Adrenal gland (tissue), 5 donors: Measurements from ENCODE around the gene ANKMY1.

Experiments used
- POLR2A ChIP-seq, 2 donors: fragments of 450-650 bp; IDR thresholded peaks; one replicate each; pipeline ENCODE4 v1.6.1; 2017; ENCODE audit warnings: antibody characterized with exemption in 2 of 2, mild to moderate bottlenecking in 2 of 2, moderate library complexity in 1 of 2
- TF ChIP-seq, protein P1 (sequence below), 6 experiments: fragments of 450-650 bp in 4 of 6; fragments of 200-600 bp in 2 of 6; sonication (generic) in 1 of 6; IDR thresholded peaks; 1 replicate in 5 of 6; 2 replicates in 1 of 6; pipeline versions ENCODE4 v1.5.1 to v1.8.0; 2016 to 2021; ENCODE audit warnings: antibody characterized with exemption in 6 of 6, mild to moderate bottlenecking in 2 of 6, moderate library complexity in 1 of 6
- donor health status: DM: no; HTN: no; CAD: no.

DNA sequence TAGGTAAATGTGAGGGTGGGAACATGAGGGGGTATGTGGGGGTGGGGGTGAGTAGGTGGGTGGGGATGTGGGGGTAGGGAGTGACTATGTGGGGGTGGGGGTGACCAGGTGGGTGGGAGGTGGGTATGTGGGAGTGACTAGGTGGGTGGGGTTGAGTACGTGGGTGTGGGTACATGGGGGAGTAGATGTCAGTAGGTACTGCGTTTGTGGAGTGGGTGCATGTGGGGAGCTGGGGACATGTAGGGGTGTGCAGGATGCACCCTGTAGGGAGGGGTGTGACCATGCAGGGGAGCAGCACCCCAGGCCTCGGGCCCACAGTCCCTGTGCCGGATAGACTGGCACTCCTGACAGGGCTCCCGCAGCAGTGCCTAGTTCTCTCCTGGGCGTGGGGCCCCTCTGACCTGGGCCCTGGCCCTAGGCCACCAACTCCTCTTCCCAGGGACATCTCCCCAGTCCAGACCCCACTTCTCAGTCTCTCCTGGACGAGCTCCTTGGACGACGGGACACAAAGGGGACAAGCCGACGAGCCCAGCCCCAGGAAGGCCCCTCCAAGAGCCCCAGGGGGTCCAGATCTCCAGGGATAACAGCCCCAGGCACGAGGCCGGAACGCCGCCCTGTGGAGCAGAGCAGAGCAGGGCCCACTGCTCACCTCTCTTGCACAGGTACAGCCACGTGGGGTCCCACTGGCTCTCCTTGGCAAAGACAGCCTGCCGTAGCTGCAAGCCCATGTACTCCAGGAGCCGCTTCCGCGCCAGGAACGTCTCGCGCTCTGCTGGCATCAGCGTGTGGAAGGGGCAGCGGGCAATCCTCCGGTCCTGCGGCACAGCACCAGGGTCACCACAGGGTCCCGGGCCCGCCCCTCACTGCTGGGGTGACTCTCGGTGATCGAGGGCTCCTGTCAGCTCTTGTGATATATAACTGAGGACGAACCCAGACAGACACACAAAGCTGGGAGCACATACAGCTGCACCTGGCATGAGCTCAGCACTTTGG is 58.2 kb downstream of the ANKMY1 start:
- TF ChIP-seq, protein P1, sequence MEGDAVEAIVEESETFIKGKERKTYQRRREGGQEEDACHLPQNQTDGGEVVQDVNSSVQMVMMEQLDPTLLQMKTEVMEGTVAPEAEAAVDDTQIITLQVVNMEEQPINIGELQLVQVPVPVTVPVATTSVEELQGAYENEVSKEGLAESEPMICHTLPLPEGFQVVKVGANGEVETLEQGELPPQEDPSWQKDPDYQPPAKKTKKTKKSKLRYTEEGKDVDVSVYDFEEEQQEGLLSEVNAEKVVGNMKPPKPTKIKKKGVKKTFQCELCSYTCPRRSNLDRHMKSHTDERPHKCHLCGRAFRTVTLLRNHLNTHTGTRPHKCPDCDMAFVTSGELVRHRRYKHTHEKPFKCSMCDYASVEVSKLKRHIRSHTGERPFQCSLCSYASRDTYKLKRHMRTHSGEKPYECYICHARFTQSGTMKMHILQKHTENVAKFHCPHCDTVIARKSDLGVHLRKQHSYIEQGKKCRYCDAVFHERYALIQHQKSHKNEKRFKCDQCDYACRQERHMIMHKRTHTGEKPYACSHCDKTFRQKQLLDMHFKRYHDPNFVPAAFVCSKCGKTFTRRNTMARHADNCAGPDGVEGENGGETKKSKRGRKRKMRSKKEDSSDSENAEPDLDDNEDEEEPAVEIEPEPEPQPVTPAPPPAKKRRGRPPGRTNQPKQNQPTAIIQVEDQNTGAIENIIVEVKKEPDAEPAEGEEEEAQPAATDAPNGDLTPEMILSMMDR (IDR thresholded peaks at IDR 0.05) = no peak
- TF ChIP-seq POLR2A (IDR thresholded peaks at IDR 0.05) = no peak
